ENCODE results near the gene KBTBD8. TPM values are rescaled to one million over a fixed set of nuclear protein-coding genes. Genes with fewer than 3 reads are reported as not detected.

Gene KBTBD8, protein sequence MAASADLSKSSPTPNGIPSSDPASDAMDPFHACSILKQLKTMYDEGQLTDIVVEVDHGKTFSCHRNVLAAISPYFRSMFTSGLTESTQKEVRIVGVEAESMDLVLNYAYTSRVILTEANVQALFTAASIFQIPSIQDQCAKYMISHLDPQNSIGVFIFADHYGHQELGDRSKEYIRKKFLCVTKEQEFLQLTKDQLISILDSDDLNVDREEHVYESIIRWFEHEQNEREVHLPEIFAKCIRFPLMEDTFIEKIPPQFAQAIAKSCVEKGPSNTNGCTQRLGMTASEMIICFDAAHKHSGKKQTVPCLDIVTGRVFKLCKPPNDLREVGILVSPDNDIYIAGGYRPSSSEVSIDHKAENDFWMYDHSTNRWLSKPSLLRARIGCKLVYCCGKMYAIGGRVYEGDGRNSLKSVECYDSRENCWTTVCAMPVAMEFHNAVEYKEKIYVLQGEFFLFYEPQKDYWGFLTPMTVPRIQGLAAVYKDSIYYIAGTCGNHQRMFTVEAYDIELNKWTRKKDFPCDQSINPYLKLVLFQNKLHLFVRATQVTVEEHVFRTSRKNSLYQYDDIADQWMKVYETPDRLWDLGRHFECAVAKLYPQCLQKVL
- total RNA-seq (2022; extraction: Qiagen RNA extraction): 0.41 to 0.53 TPM (median 0.43 TPM) in 5 replicates

DNA sequence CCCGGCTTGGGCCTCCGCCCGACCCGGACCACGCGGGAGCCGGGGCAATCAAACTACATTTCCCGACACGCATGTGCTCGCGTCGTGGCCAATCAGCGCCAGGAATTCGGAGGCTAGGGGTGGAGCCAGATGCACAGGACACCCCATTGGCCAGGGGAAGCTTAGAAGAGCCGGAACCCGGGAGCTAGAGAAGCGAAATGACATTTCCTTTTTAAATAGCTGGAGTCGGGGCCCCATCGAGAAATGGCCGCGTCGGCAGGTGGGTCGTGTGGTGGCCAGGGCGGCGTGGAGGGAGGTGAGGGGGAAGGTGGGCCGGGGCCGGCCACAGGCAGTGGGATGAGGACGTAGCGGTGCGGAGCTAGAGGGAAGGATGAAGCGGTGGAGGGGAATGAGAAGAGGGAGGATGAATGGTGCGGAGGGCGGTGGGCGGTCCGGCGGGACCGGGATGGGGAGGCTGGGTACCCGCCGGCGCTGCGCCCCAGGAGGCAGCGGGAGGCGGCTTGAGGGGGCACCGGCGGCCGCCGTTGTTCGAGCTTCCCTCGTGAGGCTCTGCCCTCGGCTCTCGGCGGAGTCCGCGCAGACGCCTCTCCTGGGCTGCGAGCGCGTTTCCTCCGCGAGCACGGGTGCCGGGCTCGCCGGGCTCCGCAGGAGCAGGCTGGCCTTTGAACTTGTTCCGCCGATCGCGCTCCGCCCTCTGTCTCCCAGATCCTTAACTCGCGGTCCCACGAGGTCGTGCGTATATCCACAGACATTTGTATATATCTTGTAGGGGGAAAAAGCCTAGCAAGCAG, at the start of gene KBTBD8:
TSS of gene KBTBD8 (plus strand) at position 195 of the 791 bp plus-strand sequence. CDS start at position 244, 49 bp downstream.

